ENCODE results near the gene NOS1AP.

- TF ChIP-seq CTCF (IDR thresholded peaks at IDR 0.05) (no peak), E2F4 (CRISPR knock-in tag; IDR thresholded peaks at IDR 0.05; ENCODE audit: borderline replicate concordance, low read depth) (no peak), MLX (CRISPR knock-in tag; IDR thresholded peaks at IDR 0.05) (no peak), MXD4 (CRISPR knock-in tag; IDR thresholded peaks at IDR 0.05; ENCODE audit: borderline replicate concordance) (no peak), IRF2 (CRISPR knock-in tag; IDR thresholded peaks at IDR 0.05; ENCODE audit: borderline replicate concordance, low read depth) (no peak), USF1 (CRISPR knock-in tag; IDR thresholded peaks at IDR 0.05) (no peak), MAX (CRISPR knock-in tag; IDR thresholded peaks at IDR 0.05) (no peak), ZBTB21 (CRISPR knock-in tag; IDR thresholded peaks at IDR 0.05; ENCODE audit: borderline replicate concordance) (no peak), CBFB (CRISPR knock-in tag; IDR thresholded peaks at IDR 0.05; ENCODE audit: low read depth) (no peak), ESRRA (CRISPR knock-in tag; IDR thresholded peaks at IDR 0.05; ENCODE audit: borderline replicate concordance) (no peak), ATF2 (CRISPR knock-in tag; IDR thresholded peaks at IDR 0.05; ENCODE audit: borderline replicate concordance, low read depth) (no peak)
These were observed 328.6 kb downstream of the NOS1AP start for GRCh38 chr1:162397943-162398560.

Data from WTC11 (cell line).